ENCODE data around the gene XPNPEP3.
A peak's percentile ranks its signal among the peaks of the same experiment; 100 is the strongest.
"Not testable (repeated sequence)": the region's sequence is repeated elsewhere in the genome, so short reads cannot be mapped to it uniquely, and the experiment has no call there.

XPNPEP3 gene

DNA sequence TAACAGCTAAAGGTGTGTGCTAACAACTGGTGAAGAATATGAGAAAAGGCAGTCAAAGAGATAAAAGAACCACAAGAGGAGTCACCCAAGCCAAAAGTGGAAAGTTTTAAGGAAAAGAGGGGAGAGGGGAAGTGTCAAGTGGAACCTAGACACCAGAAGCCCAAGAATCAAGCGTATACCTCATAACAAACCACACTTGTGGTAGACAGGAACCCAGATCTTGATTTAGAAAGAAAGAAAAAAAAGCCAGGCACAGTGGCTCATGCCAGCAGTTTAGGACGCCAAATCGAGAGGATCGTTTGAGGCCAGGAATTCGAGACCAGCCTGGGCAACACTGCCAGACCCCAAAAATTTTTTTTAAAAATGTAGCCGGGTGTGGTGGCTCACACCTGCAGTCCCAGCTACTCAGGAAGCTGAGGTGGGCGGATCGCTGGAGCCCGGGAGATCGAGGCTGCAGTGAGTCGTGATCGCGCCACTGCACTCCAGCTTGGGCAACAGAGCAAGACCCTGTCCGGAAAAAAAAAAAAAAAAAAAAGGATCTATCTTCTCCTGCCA is 38.7 kb upstream of the XPNPEP3 start:
- Histone ChIP-seq H3K4me3 (IDR thresholded peaks at IDR 0.05; ENCODE audit: insufficient read depth, low read depth, low read length) (no peak overlapping the region), H3K27ac (peak overlapping the region; percentile 50), H3K27me3 (ENCODE audit: insufficient read depth, low read depth) (no peaks in the 10 kb centered on the region), H3K4me2 (peak overlapping the region; percentile 87), H3K9ac (peak overlapping the region; percentile 69; the same call in 1 of the 2 replicates), H3K36me3 (ENCODE audit: insufficient read depth) (no peaks in the 10 kb centered on the region), H4K20me1 (ENCODE audit: insufficient read depth) (no peaks in the 10 kb centered on the region), H3K79me2 (ENCODE audit: insufficient read depth, low read depth) (peaks cover 44% of the 10 kb centered on the region), H3K4me1 (ENCODE audit: low read depth, poor library complexity, severe bottlenecking) (peaks cover 26% of the 10 kb centered on the region), H2AFZ (ENCODE audit: low read depth) (peak overlapping the region; percentile 98)
- TF ChIP-seq, protein P1, sequence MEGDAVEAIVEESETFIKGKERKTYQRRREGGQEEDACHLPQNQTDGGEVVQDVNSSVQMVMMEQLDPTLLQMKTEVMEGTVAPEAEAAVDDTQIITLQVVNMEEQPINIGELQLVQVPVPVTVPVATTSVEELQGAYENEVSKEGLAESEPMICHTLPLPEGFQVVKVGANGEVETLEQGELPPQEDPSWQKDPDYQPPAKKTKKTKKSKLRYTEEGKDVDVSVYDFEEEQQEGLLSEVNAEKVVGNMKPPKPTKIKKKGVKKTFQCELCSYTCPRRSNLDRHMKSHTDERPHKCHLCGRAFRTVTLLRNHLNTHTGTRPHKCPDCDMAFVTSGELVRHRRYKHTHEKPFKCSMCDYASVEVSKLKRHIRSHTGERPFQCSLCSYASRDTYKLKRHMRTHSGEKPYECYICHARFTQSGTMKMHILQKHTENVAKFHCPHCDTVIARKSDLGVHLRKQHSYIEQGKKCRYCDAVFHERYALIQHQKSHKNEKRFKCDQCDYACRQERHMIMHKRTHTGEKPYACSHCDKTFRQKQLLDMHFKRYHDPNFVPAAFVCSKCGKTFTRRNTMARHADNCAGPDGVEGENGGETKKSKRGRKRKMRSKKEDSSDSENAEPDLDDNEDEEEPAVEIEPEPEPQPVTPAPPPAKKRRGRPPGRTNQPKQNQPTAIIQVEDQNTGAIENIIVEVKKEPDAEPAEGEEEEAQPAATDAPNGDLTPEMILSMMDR (conservative IDR thresholded peaks at IDR 0.05; ENCODE audit: low read depth, low read length): no peak

- Histone ChIP-seq H4K20me1 (ENCODE audit: insufficient read depth) (no peaks in the 10 kb centered on the region), H3K27me3 (ENCODE audit: insufficient read depth, low read depth) (no peaks in the 10 kb centered on the region), H3K27ac (peak within 1 kb of the TSS; percentile 50), H3K4me2 (peak within 1 kb of the TSS; percentile 87), H3K4me1 (ENCODE audit: low read depth, poor library complexity, severe bottlenecking) (peaks cover 26% of the 10 kb centered on the region), H2AFZ (ENCODE audit: low read depth) (peak within 1 kb of the TSS; percentile 98), H3K79me2 (ENCODE audit: insufficient read depth, low read depth) (peaks cover 39% of the 10 kb centered on the region), H3K4me3 (IDR thresholded peaks at IDR 0.05; ENCODE audit: insufficient read depth, low read depth, low read length) (no peak within 1 kb of the TSS), H3K36me3 (ENCODE audit: insufficient read depth) (no peaks in the 10 kb centered on the region), H3K9ac (peak within 1 kb of the TSS; percentile 69)
- TF ChIP-seq, protein P1 (conservative IDR thresholded peaks at IDR 0.05; ENCODE audit: low read depth, low read length): peak; percentile 35; the same call in 1 of the 2 replicates
Observed at GRCh38 chr22:40818747-40819598, 38.0 kb upstream of the XPNPEP3 start, which contains the start of gene SLC25A17. TSS of gene SLC25A17 (minus strand) at chr22:40819346. CDS start at chr22:40819248, 98 bp downstream.

DNA sequence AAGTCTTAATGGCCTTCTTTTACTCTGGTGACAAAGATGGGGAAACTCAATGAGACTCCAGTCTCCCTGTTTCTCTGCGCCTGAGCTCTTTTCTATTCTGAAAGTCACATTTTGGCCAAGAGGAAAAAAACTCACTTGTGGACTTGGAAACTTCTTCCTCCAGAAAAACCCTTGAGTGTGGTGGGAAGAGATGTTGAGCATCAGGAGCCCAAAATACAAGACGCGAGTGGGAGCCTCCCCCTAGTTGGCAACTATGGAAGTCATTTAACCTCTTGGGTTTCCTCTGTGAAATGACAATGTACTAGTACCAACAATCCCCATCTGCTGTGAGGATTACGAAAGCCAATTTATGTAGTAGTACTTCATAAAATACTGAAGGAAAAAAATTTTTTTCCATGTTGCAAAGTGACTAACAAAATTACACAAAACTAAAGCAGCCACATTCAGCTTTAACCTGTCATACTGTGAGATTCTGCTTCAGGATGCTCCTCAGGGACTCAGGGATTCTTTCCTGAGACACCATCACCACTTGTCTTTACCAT is 37.3 kb upstream of the XPNPEP3 start:
- no peaks in the 10 kb centered on the region for H4K20me1 ChIP-seq (ENCODE audit: insufficient read depth)
- no peaks in the 10 kb centered on the region for H3K27me3 ChIP-seq (ENCODE audit: insufficient read depth, low read depth)
- no peak overlapping the region for H3K27ac ChIP-seq
- peak overlapping the region; percentile 98 for H2AFZ ChIP-seq (ENCODE audit: low read depth)
- peaks cover 26% of the 10 kb centered on the region for H3K4me1 ChIP-seq (ENCODE audit: low read depth, poor library complexity, severe bottlenecking)
- H3K4me3 ChIP-seq (IDR thresholded peaks at IDR 0.05; ENCODE audit: insufficient read depth, low read depth, low read length): no peak overlapping the region
- TF ChIP-seq, protein P1 (conservative IDR thresholded peaks at IDR 0.05; ENCODE audit: low read depth, low read length): no peak
- peak overlapping the region; percentile 49 for H3K4me2 ChIP-seq
- no peak overlapping the region; the same call in 1 of the 2 replicates for H3K9ac ChIP-seq
- peaks cover 39% of the 10 kb centered on the region for H3K79me2 ChIP-seq (ENCODE audit: insufficient read depth, low read depth)
- H3K36me3 ChIP-seq (ENCODE audit: insufficient read depth): no peaks in the 10 kb centered on the region

DNA sequence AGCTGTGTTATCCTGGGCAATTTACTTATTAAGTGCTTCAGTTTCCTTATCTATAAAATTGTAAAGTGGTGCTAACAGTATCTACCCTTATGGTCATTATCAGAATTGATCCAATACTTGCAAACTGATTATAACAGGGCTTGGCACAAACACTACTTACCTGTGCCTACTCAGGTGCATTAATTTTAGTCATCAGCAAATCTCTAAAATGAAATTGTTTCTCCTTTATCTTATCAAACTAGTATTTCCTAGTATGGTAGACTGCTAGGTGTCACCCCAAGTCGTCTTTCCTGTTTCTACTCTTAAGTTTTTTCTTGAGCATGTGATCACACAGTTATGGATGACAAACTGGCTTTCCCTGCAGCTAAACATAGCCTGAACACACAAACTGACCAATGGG is 33.5 kb upstream of the XPNPEP3 start:
- peaks cover 7% of the 10 kb centered on the region for H3K79me2 ChIP-seq (ENCODE audit: insufficient read depth, low read depth)
- H4K20me1 ChIP-seq (ENCODE audit: insufficient read depth): no peaks in the 10 kb centered on the region
- no peak overlapping the region for H3K4me2 ChIP-seq
- H3K4me1 ChIP-seq (ENCODE audit: low read depth, poor library complexity, severe bottlenecking): peaks cover 8% of the 10 kb centered on the region
- no peak overlapping the region for H2AFZ ChIP-seq (ENCODE audit: low read depth)
- TF ChIP-seq, protein P1 (conservative IDR thresholded peaks at IDR 0.05; ENCODE audit: low read depth, low read length): no peak
- H3K27me3 ChIP-seq (ENCODE audit: insufficient read depth, low read depth): no peaks in the 10 kb centered on the region
- no peak overlapping the region for H3K27ac ChIP-seq
- no peaks in the 10 kb centered on the region for H3K36me3 ChIP-seq (ENCODE audit: insufficient read depth)
- no peak overlapping the region for H3K4me3 ChIP-seq (IDR thresholded peaks at IDR 0.05; ENCODE audit: insufficient read depth, low read depth, low read length)
- no peak overlapping the region for H3K9ac ChIP-seq

- not testable (repeated sequence) for H3K4me3 ChIP-seq (IDR thresholded peaks at IDR 0.05; ENCODE audit: insufficient read depth, low read depth, low read length); H3K4me1 ChIP-seq (ENCODE audit: low read depth, poor library complexity, severe bottlenecking); H3K79me2 ChIP-seq (ENCODE audit: insufficient read depth, low read depth); H2AFZ ChIP-seq (ENCODE audit: low read depth); H4K20me1 ChIP-seq (ENCODE audit: insufficient read depth); H3K27ac ChIP-seq; H3K27me3 ChIP-seq (ENCODE audit: insufficient read depth, low read depth); H3K4me2 ChIP-seq; H3K9ac ChIP-seq
- peaks cover 11% of the 10 kb centered on the region; the same call in 1 of the 2 replicates for H3K36me3 ChIP-seq (ENCODE audit: insufficient read depth)
Observed at GRCh38 chr22:40826292-40826691, 30.7 kb upstream of the XPNPEP3 start.

All from KMS-11 (cell line).